ENCODE results near the gene ZNF429.

GRCh38 chr19:21593008-21593481 is 87.6 kb downstream of the ZNF429 start:
- TF ChIP-seq RCOR1 (IDR thresholded peaks at IDR 0.05; ENCODE audit: insufficient replicate concordance, low read length): no peak
- TF ChIP-seq SMC3 (IDR thresholded peaks at IDR 0.05; ENCODE audit: low read depth, low read length): no peak
- no peak for TF ChIP-seq POLR2A (IDR thresholded peaks at IDR 0.05; ENCODE audit: low read depth, low read length)
- TF ChIP-seq CTCF (conservative IDR thresholded peaks at IDR 0.05; ENCODE audit: low read depth, low read length): no peak
- TF ChIP-seq RAD21 (IDR thresholded peaks at IDR 0.05; ENCODE audit: low read length): no peak
- TF ChIP-seq USF2 (IDR thresholded peaks at IDR 0.05; ENCODE audit: low read depth, low read length): no peak
- TF ChIP-seq CEBPB (IDR thresholded peaks at IDR 0.05; ENCODE audit: low read depth, low read length): no peak
- TF ChIP-seq CHD1 (IDR thresholded peaks at IDR 0.05; ENCODE audit: low read depth, low read length): no peak
- no peak for TF ChIP-seq MAZ (IDR thresholded peaks at IDR 0.05; ENCODE audit: borderline replicate concordance, low read depth, low read length)
- TF ChIP-seq RFX5 (IDR thresholded peaks at IDR 0.05; ENCODE audit: low read depth, low read length): no peak
